ENCODE measurements around the gene ARHGDIG. TPM values are rescaled to one million over a fixed set of nuclear protein-coding genes. Genes with fewer than 3 reads are reported as not detected.
A peak's percentile ranks its signal among the peaks of the same experiment; 100 is the strongest.

Gene ARHGDIG
- total and polyA plus RNA-seq, 12 donors, result 0.23 to 3.5 (median 0.88) TPM; not detected in 3

DNA sequence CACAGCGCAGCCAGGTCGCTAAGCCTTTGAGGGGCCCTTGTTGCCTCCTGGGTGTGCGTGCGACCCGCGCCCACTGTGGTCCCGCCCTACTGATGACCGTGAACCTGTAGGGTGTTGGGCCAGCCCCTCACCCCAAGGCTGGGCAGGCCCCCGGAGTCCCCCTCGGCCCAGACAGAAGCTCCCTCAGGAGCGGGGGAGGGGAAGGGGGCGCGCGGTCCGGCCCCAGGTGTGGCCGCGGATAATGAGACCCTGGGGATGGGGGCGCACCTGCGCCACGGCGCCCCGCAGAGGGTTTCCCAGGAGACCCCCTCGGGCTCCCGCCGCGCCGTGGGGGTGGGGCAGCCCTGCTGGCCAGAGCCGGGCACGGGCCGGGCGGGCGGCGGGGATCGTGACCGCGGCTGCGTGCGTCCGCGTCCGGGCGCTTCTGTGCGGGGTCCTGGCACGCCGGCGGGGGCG lies 358 bp upstream of the ARHGDIG start:
- H3K36me3 ChIP-seq (replicated peaks in 1 of 2), result no peaks in the 10 kb centered on the region
- no peak for DNase-seq
- WGBS, 4 donors, result 6 to 46% (median 9%) methylated on average over 8 to 47 of the region's 47 CpGs; no CpG with 5 or more reads in 1 of the 4 donors
- peaks cover 17% of the 10 kb centered on the region for H3K27me3 ChIP-seq
- H3K4me1 ChIP-seq (replicated peaks in 1 of 2), result peaks cover 0 to 8% of the 10 kb centered on the region in 2 donors
- H3K4me3 ChIP-seq, result peak overlapping the region in 1 of 4 donors; percentile 36
- H3K9me3 ChIP-seq (replicated peaks in 1 of 3), result no peaks in the 10 kb centered on the region
- intact Hi-C loops (cut with DNase I), result no loop called here
- no peak overlapping the region for H3K27ac ChIP-seq
- TF ChIP-seq, protein P1, sequence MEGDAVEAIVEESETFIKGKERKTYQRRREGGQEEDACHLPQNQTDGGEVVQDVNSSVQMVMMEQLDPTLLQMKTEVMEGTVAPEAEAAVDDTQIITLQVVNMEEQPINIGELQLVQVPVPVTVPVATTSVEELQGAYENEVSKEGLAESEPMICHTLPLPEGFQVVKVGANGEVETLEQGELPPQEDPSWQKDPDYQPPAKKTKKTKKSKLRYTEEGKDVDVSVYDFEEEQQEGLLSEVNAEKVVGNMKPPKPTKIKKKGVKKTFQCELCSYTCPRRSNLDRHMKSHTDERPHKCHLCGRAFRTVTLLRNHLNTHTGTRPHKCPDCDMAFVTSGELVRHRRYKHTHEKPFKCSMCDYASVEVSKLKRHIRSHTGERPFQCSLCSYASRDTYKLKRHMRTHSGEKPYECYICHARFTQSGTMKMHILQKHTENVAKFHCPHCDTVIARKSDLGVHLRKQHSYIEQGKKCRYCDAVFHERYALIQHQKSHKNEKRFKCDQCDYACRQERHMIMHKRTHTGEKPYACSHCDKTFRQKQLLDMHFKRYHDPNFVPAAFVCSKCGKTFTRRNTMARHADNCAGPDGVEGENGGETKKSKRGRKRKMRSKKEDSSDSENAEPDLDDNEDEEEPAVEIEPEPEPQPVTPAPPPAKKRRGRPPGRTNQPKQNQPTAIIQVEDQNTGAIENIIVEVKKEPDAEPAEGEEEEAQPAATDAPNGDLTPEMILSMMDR (IDR thresholded peaks at IDR 0.05), result no peak
- no peak for TF ChIP-seq POLR2A (IDR thresholded peaks at IDR 0.05)

DNA sequence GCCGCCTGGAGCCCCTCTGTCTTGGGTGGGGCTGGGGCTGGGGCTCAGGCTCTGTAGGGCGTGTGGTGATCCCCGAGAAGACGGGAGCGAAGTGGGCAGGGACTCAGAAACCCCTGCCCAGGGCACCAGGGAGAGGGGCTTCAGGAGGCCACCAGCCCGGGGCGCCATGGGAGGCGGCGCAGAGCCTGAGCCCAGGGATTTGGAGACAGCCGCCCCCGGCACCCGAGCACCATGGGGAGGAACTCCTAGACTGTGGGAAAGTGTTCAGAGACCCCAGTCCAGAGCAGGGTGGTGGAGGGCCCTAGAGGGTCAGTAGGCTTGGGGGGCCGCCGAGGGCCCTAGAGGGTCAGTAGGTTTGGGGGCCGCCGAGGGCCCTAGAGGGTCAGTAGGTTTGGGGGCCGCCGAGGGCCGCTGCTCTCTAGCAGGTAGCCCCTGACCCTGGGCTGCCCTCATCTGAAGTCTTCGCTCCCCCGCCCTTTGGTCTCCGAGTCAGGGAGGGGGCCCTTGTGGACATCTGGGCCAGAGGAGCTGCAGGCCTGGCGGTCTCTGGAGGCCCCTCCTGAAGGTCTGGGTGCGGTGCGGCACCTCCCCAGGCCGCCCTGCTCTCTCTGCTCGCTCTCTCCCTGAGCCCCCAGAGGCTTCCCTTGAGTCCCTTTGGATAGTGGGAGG lies 734 bp downstream of the ARHGDIG start:
- Histone ChIP-seq H3K9me3 (replicated peaks in 1 of 3) (no peaks in the 10 kb centered on the region), H3K4me3 (peak overlapping the region in 1 of 4 donors; percentile 42), H3K36me3 (replicated peaks in 1 of 2) (no peaks in the 10 kb centered on the region), H3K27me3 (peaks cover 14% of the 10 kb centered on the region), H3K4me1 (replicated peaks in 1 of 2) (peaks cover 0 to 5% of the 10 kb centered on the region in 2 donors), H3K27ac (no peak overlapping the region)
- DNase-seq, result no peak
- 33 to 66% (median 49%) methylated on average over 10 to 27 of the region's 27 CpGs for WGBS, 4 donors
- intact Hi-C loops (cut with DNase I), result no loop called here
- TF ChIP-seq, protein P1 (IDR thresholded peaks at IDR 0.05), result no peak
- TF ChIP-seq POLR2A (IDR thresholded peaks at IDR 0.05), result no peak

DNA sequence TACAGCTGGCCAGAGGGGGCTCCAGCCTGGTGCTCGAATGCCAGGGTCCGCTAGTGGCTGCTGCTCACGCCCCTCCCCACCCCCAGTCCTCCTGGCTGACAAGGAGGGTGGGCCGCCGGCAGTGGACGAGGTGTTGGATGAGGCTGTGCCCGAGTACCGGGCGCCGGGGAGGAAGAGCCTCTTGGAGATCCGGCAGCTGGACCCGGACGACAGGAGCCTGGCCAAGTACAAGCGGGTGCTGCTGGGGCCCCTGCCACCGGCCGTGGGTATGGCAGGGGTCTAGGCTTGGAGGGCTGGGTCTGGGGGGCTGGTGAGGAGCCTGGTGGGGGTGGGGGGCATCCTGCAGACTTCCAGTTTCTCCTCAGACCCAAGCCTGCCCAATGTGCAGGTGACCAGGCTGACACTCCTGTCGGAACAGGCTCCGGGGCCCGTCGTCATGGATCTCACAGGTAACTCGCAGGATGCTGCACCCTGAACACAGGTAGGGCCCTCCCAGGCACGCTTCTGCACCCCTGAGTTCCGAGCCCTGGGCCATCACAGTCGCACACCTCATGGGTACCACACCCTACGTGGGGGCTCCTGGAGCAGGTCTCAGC lies 1.4 kb downstream of the ARHGDIG start:
- Histone ChIP-seq H3K9me3 (replicated peaks in 1 of 3) (no peaks in the 10 kb centered on the region), H3K4me3 (no peak overlapping the region), H3K36me3 (replicated peaks in 1 of 2) (no peaks in the 10 kb centered on the region), H3K4me1 (replicated peaks in 1 of 2) (peaks cover 0 to 5% of the 10 kb centered on the region in 2 donors), H3K27ac (no peak overlapping the region), H3K27me3 (peaks cover 14% of the 10 kb centered on the region)
- 55 to 64% (median 58%) methylated on average over 6 to 25 of the region's 25 CpGs for WGBS, 4 donors
- intact Hi-C loops (cut with DNase I), result no loop called here
- DNase-seq, result no peak
- TF ChIP-seq POLR2A (IDR thresholded peaks at IDR 0.05), result no peak
- TF ChIP-seq, protein P1 (IDR thresholded peaks at IDR 0.05), result no peak

DNA sequence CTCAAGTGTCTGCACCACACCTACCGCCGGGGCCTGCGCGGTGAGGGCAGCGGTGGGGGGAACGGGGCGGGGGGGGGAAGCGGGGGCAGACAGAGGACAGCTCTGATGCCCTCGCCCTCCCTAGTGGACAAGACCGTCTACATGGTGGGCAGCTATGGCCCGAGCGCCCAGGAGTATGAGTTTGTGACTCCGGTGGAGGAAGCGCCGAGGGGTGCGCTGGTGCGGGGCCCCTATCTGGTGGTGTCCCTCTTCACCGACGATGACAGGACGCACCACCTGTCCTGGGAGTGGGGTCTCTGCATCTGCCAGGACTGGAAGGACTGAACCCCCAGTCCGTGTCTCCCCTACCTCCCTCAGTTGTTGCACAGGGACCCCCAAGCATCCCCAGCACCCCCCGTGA lies 2.1 kb downstream of the ARHGDIG start:
- TF ChIP-seq POLR2A (IDR thresholded peaks at IDR 0.05), result no peak
- TF ChIP-seq, protein P1 (IDR thresholded peaks at IDR 0.05), result no peak
- intact Hi-C loops (cut with DNase I), result no loop called here
- Histone ChIP-seq H3K36me3 (replicated peaks in 1 of 2) (peaks cover 0 to 1% of the 10 kb centered on the region in 2 donors), H3K9me3 (replicated peaks in 1 of 3) (no peaks in the 10 kb centered on the region), H3K4me3 (no peak overlapping the region), H3K27me3 (peaks cover 14% of the 10 kb centered on the region), H3K27ac (no peak overlapping the region), H3K4me1 (replicated peaks in 1 of 2) (peaks cover 0 to 5% of the 10 kb centered on the region in 2 donors)
- DNase-seq, result no peak
- WGBS, 4 donors, result 90 to 96% (median 91%) methylated on average over 9 to 22 of the region's 22 CpGs
